ENCODE measurements around the gene S100A14. TPM values are rescaled to one million over a fixed set of nuclear protein-coding genes. Genes with fewer than 3 reads are reported as not detected.

Gene S100A14
- total RNA-seq, 1 experiment from 2014 or later, result 2.1 TPM

DNA sequence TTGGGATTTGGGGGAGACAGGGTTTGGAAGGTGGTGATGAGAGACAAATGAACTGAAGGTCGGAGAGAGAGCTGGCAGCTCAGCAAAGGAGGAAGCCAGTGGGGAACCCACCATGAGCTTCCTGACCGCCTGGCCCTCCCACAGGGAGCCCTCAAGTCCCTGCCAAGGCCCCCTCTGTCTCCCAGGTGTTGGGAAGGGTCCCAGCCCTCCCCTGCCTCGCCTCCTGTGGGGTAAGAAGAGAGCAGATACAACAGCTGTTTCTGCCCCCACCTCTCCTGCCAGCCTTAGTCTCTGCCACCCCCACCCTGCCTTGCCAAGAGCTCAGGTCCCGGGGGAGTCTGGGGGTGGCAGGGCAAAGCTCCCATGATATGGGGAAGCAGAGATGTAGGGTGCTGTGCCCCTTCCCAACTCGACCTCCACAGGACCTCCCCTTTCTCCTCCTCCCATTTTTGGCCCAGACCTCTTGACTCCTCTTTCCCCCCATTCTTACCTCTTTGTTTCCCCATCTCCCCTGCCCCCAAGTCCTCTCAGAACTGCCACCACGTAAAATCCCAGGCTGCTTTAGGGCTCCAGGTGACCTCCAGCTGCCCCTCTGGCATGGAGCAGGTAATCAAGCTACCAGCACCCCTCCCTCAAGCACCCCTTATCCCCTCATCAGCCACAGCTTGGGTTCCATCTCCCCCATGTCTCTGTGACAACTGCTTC, 12.7 kb upstream of the S100A14 start:
- ATAC-seq (no peak), DNase-seq (ENCODE audit: low spot score) (no peak)
- Mint-ChIP-seq H3K36me3 (peaks cover 20% of the 10 kb centered on the region), H3K27ac (no peak overlapping the region), H3K27me3 (ENCODE audit: low read depth) (no peaks in the 10 kb centered on the region), H3K4me1 (peaks cover 50% of the 10 kb centered on the region), H3K9me3 (no peaks in the 10 kb centered on the region; the same call in 1 of the 2 replicates), H3K4me3 (no peak overlapping the region)
- no peak for TF ChIP-seq ESRRA (CRISPR knock-in tag; IDR thresholded peaks at IDR 0.05; ENCODE audit: borderline replicate concordance)
- no peak for TF ChIP-seq ZBTB43 (CRISPR knock-in tag; IDR thresholded peaks at IDR 0.05)
- TF ChIP-seq ZMAT4 (CRISPR knock-in tag; IDR thresholded peaks at IDR 0.05), result no peak
- TF ChIP-seq, protein P1, sequence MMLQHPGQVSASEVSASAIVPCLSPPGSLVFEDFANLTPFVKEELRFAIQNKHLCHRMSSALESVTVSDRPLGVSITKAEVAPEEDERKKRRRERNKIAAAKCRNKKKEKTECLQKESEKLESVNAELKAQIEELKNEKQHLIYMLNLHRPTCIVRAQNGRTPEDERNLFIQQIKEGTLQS (CRISPR knock-in tag; conservative IDR thresholded peaks at IDR 0.05), result no peak
- TF ChIP-seq, protein P2, sequence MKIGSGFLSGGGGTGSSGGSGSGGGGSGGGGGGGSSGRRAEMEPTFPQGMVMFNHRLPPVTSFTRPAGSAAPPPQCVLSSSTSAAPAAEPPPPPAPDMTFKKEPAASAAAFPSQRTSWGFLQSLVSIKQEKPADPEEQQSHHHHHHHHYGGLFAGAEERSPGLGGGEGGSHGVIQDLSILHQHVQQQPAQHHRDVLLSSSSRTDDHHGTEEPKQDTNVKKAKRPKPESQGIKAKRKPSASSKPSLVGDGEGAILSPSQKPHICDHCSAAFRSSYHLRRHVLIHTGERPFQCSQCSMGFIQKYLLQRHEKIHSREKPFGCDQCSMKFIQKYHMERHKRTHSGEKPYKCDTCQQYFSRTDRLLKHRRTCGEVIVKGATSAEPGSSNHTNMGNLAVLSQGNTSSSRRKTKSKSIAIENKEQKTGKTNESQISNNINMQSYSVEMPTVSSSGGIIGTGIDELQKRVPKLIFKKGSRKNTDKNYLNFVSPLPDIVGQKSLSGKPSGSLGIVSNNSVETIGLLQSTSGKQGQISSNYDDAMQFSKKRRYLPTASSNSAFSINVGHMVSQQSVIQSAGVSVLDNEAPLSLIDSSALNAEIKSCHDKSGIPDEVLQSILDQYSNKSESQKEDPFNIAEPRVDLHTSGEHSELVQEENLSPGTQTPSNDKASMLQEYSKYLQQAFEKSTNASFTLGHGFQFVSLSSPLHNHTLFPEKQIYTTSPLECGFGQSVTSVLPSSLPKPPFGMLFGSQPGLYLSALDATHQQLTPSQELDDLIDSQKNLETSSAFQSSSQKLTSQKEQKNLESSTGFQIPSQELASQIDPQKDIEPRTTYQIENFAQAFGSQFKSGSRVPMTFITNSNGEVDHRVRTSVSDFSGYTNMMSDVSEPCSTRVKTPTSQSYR (CRISPR knock-in tag; IDR thresholded peaks at IDR 0.05), result no peak
- no peak for TF ChIP-seq ATF1 (CRISPR knock-in tag; IDR thresholded peaks at IDR 0.05)
- TF ChIP-seq IRF2 (CRISPR knock-in tag; IDR thresholded peaks at IDR 0.05; ENCODE audit: borderline replicate concordance, low read depth), result no peak
- TF ChIP-seq CBFB (CRISPR knock-in tag; IDR thresholded peaks at IDR 0.05; ENCODE audit: low read depth), result no peak
- no peak for TF ChIP-seq CREB1 (CRISPR knock-in tag; IDR thresholded peaks at IDR 0.05)
- TF ChIP-seq ZNF671 (CRISPR knock-in tag; IDR thresholded peaks at IDR 0.05), result no peak
- TF ChIP-seq, protein P3, sequence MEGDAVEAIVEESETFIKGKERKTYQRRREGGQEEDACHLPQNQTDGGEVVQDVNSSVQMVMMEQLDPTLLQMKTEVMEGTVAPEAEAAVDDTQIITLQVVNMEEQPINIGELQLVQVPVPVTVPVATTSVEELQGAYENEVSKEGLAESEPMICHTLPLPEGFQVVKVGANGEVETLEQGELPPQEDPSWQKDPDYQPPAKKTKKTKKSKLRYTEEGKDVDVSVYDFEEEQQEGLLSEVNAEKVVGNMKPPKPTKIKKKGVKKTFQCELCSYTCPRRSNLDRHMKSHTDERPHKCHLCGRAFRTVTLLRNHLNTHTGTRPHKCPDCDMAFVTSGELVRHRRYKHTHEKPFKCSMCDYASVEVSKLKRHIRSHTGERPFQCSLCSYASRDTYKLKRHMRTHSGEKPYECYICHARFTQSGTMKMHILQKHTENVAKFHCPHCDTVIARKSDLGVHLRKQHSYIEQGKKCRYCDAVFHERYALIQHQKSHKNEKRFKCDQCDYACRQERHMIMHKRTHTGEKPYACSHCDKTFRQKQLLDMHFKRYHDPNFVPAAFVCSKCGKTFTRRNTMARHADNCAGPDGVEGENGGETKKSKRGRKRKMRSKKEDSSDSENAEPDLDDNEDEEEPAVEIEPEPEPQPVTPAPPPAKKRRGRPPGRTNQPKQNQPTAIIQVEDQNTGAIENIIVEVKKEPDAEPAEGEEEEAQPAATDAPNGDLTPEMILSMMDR (IDR thresholded peaks at IDR 0.05), result no peak
- TF ChIP-seq, protein P4, sequence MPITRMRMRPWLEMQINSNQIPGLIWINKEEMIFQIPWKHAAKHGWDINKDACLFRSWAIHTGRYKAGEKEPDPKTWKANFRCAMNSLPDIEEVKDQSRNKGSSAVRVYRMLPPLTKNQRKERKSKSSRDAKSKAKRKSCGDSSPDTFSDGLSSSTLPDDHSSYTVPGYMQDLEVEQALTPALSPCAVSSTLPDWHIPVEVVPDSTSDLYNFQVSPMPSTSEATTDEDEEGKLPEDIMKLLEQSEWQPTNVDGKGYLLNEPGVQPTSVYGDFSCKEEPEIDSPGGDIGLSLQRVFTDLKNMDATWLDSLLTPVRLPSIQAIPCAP (CRISPR knock-in tag; IDR thresholded peaks at IDR 0.05), result no peak
- TF ChIP-seq, protein P5, sequence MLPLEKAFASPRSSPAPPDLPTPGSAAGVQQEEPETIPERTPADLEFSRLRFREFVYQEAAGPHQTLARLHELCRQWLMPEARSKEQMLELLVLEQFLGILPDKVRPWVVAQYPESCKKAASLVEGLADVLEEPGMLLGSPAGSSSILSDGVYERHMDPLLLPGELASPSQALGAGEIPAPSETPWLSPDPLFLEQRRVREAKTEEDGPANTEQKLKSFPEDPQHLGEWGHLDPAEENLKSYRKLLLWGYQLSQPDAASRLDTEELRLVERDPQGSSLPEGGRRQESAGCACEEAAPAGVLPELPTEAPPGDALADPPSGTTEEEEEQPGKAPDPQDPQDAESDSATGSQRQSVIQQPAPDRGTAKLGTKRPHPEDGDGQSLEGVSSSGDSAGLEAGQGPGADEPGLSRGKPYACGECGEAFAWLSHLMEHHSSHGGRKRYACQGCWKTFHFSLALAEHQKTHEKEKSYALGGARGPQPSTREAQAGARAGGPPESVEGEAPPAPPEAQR (CRISPR knock-in tag; IDR thresholded peaks at IDR 0.05), result no peak
- TF ChIP-seq NFYB (CRISPR knock-in tag; conservative IDR thresholded peaks at IDR 0.05; ENCODE audit: low read depth), result no peak
- TF ChIP-seq, protein P6, sequence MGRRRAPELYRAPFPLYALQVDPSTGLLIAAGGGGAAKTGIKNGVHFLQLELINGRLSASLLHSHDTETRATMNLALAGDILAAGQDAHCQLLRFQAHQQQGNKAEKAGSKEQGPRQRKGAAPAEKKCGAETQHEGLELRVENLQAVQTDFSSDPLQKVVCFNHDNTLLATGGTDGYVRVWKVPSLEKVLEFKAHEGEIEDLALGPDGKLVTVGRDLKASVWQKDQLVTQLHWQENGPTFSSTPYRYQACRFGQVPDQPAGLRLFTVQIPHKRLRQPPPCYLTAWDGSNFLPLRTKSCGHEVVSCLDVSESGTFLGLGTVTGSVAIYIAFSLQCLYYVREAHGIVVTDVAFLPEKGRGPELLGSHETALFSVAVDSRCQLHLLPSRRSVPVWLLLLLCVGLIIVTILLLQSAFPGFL (CRISPR knock-in tag; IDR thresholded peaks at IDR 0.05; ENCODE audit: borderline replicate concordance), result no peak
- no peak for TF ChIP-seq ERG (CRISPR knock-in tag; IDR thresholded peaks at IDR 0.05)
- CTCF ChIA-PET, result interaction anchor here (0.6 to 5.1 kb wide), 14 partner anchors 8 to 340 kb away, joined by 3 to 230 read pairs (median 4); partner anchors contain the start of genes S100A14, S100A16 and S100A6
- POLR2A ChIA-PET, result interaction anchor here (1.0 to 1.4 kb wide), 2 partner anchors 16 to 90 kb away, joined by 3 to 7 read pairs; partner anchors contain the start of gene S100A16

Data from WTC11 (cell line).